Kidney capillary endothelial cell (primary cell): ENCODE results near the gene ARHGAP26.

Experiments used
- DNase-seq: peaks from one replicate; pipeline ENCODE4 v3.0.0-alpha.2; 2018; ENCODE audit warnings: low spot score

The ARHGAP26 gene

GRCh38 chr5:143045062-143045461 is 274.9 kb downstream of the ARHGAP26 start:
- DNase-seq = no peak

- DNase-seq = no peak
These were observed 276.1 kb downstream of the ARHGAP26 start for GRCh38 chr5:143046314-143046713.

GRCh38 chr5:143047091-143047490 is 276.9 kb downstream of the ARHGAP26 start:
- no peak for DNase-seq

DNA sequence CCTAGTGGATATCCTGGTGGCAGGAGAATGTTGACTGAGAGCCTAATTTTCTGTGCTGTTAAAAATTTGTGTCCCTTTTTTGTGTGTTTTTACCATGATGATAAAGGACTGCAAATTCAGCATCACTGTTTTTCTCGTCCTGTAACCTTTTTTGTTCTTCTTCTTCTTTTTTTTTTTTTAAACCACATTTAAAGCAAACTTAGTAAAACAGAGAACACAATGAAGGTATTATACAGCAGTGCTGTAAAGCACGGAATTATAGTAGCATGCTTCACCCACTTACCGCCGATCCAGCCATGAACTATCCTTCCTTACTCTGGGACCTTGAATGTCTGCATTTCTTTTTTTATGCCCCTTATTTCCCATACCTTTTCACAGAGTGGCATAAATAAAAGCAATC is 280.0 kb downstream of the ARHGAP26 start:
- no peak for DNase-seq

DNA sequence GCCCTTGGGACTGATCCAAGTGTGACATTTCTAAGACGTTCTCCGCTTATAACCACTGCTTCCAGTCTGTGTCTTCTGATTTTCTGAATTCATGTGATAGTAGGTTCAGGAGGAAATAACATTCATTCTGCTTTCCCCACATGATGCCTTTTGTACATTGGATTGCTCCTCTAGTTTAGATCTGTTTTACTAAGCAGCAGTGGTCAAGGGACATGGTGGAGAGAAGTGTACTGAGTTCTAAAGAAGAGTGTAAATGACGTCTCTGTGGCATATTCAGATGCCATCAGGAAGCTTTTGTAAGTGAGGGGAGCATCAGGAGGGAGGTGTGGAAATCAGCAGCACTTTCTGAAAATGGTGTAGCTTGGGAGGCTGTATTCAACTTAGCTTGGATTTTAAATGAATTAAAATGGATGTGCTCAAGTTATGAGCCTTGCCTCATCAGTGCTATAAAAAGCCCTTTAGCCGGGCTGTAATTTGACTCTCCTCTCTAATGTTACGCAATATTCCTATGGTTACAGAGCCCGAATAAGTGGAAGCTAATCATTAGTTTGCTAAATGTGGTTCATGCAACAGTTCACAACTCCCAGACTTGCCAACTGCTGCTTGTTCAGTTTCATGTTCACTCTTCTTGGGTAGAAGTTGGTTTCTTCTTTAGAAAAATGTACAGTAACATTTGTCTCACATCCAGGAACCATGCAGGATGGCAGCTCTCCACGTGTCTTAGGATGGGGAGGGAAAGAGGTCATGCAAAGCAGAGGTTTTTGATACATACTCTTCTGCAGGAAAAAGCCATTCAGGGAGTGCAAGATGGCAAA is 281.3 kb downstream of the ARHGAP26 start:
- no peak for DNase-seq

DNA sequence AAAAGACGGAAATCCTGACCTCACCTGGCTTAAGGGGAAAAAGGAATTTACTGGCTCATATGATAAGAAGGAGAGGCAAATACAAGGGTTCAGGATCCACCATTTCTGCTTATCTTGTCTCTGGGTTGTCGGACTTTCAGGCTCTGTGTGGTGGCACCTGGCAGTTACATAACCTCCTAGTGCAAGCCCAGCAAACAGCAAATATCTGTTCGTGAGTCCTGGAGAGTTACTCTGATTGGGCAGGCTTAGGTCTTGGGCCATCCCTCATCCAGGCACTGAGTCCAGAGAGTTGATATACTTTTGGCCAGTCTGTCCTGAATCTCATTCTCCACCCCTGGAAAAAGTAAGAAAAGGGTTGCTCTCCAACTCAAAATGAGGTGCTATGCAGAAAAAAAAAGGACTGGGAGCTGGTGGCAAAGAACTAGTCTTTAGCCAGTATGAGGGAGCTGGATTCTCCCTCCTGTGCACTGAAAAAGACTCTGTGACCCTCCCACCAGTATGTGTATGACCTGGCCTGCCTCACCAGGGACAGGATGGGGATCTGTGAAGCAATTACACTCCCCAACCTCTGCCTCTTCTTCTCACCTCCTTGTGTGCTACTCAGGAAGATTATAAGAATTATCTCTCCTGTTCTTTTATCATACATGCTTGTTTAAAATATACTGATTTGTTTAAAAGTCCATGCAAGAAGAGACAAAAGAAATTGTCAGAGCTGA is 282.9 kb downstream of the ARHGAP26 start:
- DNase-seq = no peak

GRCh38 chr5:143053780-143054179 is 283.6 kb downstream of the ARHGAP26 start:
- no peak for DNase-seq

- no peak for DNase-seq
These were observed 284.3 kb downstream of the ARHGAP26 start for GRCh38 chr5:143054480-143054941.

DNA sequence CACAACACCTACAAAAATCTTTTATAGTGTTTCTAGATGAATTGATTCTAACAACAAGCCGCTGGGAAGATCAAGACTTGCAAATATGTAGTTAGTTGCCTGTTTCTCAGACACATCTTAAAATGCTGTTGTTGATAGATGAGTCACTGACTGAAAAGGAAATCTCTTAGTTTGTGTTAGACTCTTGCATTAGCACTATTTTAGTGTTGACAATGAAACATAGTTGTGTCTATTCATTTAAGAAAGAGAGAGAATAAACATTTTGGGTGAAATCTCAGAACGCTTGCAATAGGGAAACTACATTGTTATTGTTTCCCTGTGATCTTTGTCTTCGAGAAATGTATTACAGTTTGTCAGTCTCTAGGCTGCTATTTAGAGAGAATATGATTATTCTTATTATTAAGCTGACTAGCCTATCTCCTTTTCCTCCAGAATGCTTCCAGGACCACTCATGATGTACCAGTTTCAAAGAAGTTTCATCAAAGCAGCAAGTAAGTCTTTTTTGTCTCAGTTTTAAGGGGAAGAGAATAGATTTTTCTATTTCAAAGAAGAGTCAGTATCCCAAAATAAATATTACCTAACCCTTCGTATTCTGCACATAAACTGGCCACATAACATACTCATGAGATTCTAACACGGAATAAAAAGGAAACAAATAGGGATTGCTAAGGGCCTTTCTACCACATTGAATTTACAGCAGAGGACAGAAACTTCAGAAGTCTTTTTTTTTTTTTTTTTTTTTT is 285.6 kb downstream of the ARHGAP26 start:
- DNase-seq = no peak

DNA sequence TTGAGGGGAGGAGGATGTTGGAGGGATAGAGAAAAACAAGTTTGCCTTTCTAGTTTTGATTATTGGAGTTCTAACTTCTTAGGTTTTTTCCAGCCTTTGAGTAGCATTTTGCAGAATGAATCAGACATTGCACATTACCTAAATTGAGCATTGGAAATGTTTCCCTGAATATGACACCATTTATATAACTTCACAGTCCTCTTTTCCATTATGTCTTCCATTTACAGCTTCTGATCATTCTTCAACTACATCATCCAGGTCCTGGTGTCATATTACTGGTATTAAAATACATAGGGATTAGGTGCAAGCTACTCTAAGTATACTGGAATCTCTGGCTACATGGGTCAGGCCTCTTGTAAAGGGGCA is 286.1 kb downstream of the ARHGAP26 start:
- no peak for DNase-seq

DNA sequence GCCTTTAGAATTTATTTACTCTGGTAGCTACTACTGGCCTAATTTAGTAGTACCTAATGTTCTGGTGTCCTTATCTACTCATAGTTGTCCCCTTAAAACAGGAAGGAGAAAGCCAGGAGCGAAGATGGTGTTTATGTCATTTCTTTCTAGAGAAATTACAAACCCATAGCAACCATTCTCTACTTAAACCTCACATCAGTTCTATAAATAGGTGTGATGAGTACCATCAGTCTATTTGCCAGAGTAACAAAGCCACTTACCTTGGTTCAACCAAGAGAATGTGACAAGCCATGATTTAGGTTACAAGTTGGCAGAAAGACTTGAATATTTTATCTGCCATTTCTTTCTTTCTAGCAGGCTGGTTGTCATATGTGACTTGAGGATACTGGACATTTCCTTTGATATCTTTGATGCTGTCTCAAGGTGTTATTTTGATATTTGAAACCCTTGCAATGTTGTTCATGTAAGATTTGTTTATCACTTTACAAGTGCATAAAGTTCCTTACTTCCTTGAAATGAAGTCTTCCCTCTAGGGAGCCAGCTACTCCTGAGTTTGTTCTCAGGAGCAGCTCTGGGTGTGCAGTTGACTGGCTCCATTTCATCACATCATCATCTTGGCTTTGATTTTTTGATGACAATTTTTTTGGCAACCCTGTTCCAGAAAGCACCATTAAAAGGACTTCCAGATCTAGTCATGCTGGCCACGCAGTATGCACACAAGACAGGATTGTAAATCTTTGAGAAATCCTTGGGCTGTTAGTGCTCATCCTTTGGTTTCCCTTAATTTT is 286.8 kb downstream of the ARHGAP26 start:
- DNase-seq = no peak

- no peak for DNase-seq
These were observed 287.4 kb downstream of the ARHGAP26 start for GRCh38 chr5:143057580-143057999.

GRCh38 chr5:143059355-143059754 is 289.2 kb downstream of the ARHGAP26 start:
- no peak for DNase-seq

DNA sequence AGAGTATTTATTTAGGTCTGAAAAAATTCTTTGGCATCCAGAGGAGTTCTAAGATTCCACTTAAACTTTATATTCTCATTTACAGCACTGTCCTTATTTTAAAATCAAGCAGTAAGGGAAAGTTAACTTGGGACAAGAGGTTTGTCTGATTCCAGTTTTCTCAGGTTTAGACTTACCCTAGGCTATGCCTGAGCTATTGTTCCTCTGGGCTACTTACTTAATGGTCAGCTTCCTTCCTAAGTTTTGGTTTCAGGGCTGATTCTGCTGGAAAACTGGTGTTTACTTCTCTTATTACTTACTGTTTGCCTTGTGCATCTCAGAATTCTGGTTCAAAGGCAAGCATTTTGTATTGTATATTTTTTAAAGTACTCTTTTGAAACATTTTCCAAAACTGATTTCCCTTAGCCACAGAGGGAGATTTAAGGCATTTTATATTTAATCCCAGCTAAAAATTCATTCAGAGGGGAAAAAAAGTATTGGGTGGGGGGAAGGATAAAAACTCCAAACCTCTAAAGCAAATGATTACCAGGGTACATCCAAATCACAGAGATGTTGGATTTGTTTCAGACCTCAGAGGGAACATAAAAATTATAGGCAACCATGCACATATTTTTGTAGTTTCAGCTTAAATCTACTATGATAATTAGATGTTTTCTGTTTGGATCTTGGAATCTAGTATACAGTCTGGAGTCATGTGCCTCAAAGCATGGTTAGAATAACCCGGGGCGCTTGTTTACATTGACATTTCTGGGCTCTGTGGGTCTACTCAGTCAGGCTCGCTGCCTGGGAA is 290.0 kb downstream of the ARHGAP26 start:
- no peak for DNase-seq

DNA sequence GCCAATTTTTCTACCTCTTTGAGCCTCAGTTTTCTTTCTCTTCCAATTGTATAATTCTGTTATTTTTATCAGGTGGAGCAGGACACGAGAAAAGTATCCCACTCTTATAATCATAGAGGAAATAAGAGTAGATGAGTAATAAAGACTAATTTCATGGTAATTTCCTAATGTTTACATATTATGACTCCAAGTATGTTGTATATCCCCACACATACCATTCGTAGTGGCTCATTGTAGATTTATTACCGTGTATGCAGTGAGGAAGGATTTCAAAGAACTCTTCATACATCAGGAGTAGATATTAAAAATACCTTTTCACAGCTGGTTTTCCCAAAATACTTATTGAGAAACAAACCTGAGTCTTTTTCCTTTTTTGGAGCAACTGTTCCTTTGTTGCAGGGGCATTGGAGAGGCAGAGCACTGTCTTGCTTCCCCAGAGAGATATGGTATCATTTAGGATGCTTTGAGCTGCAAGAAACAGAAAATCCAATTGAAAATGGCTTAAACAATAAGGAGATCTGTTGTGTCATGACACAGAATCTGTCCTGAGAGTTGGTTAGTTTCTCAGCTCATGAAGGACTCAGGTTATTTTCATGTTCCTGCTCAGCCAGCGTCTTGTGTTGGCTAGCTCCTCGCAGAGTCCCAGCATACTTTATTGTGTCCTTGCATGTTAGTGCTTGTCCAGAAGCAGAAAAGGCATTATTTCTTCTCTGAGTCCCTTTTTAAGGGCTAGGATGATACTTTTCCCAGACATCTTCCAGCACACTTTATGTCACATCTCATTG is 291.2 kb downstream of the ARHGAP26 start:
- peak; percentile 72 for DNase-seq

DNA sequence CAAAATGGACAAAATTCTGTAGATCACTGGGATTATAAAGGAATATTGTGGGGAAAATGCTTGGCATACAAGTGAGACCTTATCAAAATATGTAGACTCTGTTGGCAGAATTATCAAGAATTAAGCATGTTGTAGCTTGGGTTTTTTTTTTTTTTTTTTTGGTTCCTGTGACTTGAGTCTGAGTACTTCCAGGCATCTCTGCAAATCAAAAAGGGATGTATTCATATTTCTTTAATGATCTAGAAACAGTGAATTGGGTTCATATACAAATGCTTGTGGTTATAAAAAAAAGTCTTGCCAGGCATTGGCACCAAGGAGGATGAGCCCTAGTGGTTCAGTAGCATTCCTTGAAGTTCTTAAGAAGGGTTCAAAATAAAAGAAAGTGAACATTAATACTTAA is 292.2 kb downstream of the ARHGAP26 start:
- no peak for DNase-seq

DNA sequence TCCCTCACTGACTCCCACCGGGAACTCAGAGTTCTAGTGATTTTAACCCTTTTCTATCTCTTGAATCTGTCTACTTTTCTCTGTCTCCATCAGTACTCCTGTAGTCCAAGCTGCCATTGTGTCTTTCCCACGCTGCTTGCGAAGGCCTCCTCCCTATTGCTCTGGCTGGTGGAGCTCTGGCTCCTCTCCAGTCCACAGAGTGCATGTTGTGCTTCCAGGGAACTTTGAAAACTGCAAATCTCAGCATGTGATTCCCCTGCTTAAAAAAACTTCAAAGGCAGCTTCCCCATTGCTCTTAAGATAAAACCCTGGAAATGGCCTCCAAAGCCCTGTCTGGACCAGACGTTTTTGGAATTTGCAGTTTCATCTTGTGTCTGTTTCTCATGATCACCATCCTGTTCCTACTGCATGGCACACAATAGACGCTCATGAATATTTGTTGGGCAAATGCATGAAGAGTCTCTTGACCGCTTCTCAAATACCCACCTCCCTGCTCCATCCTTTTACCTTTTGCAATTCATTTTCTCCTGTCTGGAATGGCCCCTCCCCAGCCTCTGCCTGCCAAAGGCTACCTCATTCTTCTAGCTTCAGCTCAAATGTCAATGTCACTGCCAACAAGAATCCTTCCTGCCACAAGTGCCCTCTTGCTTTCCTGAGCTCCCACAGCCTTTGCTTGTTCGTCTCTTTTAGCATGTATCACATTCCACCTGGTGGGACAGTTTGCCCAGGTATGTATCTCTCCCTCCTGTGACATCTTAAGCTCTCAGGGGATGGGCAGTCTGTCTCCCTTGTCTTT is 293.2 kb downstream of the ARHGAP26 start:
- DNase-seq = no peak

DNA sequence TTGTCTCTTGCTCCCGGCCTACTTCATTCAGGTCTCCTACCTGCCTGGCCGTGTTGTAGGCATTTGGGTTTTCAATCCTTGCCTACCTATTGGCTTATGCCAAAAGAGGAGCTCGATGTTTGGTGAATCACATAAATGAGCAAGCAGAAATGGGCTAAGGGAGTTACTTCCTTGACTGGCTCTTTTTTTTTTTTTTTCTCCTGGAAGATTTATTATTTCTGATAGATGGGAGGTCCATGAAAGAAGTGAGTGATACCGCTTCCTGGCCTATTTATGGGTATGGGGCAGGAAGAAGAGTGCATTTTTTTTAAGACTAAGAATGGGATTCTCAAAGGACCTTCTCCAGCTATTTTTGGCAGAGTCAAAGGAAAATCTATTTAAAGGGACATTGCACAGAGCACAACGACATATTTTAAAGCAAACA is 294.1 kb downstream of the ARHGAP26 start:
- peak; percentile 86 for DNase-seq

DNA sequence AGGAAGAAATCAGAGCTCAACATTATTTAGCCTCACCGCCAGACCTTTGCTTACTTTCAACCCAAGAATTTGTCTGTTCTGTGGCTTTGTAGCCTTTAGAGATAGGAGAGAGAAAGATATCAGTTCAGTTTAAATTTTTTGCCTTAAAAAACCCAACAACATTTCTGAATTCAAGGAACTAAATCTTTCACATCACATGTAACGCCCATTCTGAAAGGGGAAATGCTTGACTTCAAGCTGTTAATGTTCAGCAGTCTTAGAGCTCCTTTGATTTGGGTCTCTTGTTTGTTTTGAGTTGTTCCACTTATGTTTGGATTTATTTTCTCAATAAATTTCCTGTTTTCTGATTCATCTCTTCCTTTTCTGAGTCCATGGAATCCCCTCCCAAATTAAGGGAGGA is 294.5 kb downstream of the ARHGAP26 start:
- DNase-seq = peak; percentile 49
